ENCODE measurements around the gene IGSF21.

GRCh38 chr1:18187054-18187453, 79.5 kb downstream of the IGSF21 start:
- TF ChIP-seq CTCF (IDR thresholded peaks at IDR 0.05) (no peak), POLR2A (IDR thresholded peaks at IDR 0.05) (no peak)
